HepG2 (cell line): ENCODE results near the gene ASTN2. TPM values are rescaled to one million over a fixed set of nuclear protein-coding genes. Genes with fewer than 3 reads are reported as not detected.

ENCODE experiments used
- ATAC-seq: fragments of 200-7000 bp; cut with Tn5 transposase; 3 replicates; pipeline ENCODE4 v1.9.1; 2020; ENCODE audit warnings: mild to moderate bottlenecking, moderate library complexity
- BruUV-seq: library from RNA; stranded (reverse); fragments of 400-500 nt; replicated peaks from 2 replicates; lab custom pipeline; 2021; lab: Mats Ljungman, UMichigan
- CTCF ChIA-PET: fragments of 300-600 bp; formaldehyde crosslinking; extraction: SDS; loops from one replicate; lab custom pipeline; 2021; ENCODE audit warnings: low total read pairs, inconsistent platforms, low intra/inter-chr PET ratio; lab: Yijun Ruan, JAX
- POLR2A ChIA-PET: fragments of 350-600 bp; sonication (Branson Sonifier 250); formaldehyde crosslinking; loops from one replicate; lab custom pipeline; 2020; ENCODE audit warnings: antibody characterized with exemption, inconsistent platforms; lab: Yijun Ruan, JAX
- DNase-seq: peaks from one replicate; pipeline ENCODE4 v3.0.0-alpha.2; 2015; ENCODE audit warnings: low spot score
- FAIRE-seq: peaks from 3 replicates; lab custom pipeline; 2011; peaks lifted over from hg19 to GRCh38; lab: Jason Lieb, UNC
- H2AFZ ChIP-seq: one replicate; pipeline ENCODE4 v1.6.1; 2011; ENCODE audit warnings: low read length, inconsistent platforms
- H3K27ac ChIP-seq: fragments of 300-600 bp; 3 replicates; pipeline ENCODE4 v1.8.0; 2011; ENCODE audit warnings: mixed run types, mild to moderate bottlenecking, mixed read lengths, low read length, inconsistent platforms; ENCODE audit not compliant: insufficient read depth; ENCODE audit errors: extremely low read length
- H3K27me3 ChIP-seq, 2 experiments: fragments of 200-600 bp in 1 of 2; 2 replicates in 1 of 2; 3 replicates in 1 of 2; pipeline versions ENCODE4 v1.6.0 to v1.8.0; 2011; ENCODE audit warnings: low read length in 2 of 2, mild to moderate bottlenecking in 2 of 2, moderate library complexity in 2 of 2, inconsistent platforms in 1 of 2; ENCODE audit not compliant: insufficient read depth in 2 of 2, control insufficient read depth in 1 of 2
- H3K36me3 ChIP-seq, 2 experiments: fragments of 200-600 bp in 1 of 2; replicated peaks in 1 of 2; 2 replicates in 1 of 2; 3 replicates in 1 of 2; pipeline versions ENCODE4 v1.5.1 to v1.8.0; 2011; ENCODE audit warnings: low read length in 2 of 2, inconsistent platforms in 1 of 2; ENCODE audit not compliant: insufficient read depth in 2 of 2, control insufficient read depth in 1 of 2
- H3K4me1 ChIP-seq: 2 replicates; pipeline ENCODE4 v1.5.1; 2012; ENCODE audit warnings: low read length, inconsistent platforms; ENCODE audit not compliant: insufficient read depth
- H3K4me2 ChIP-seq: 2 replicates; pipeline ENCODE4 v1.6.0; 2011; ENCODE audit warnings: low read depth, low read length, inconsistent platforms
- H3K4me3 ChIP-seq, 3 experiments: fragments of 200-600 bp in 1 of 3; sonication (generic), shearing (Covaris generic) in 1 of 3; replicated peaks in 1 of 3; 2 replicates each; pipeline ENCODE4 v1.5.1; 2011 to 2016; ENCODE audit warnings: low read length in 3 of 3, inconsistent platforms in 2 of 3, low read depth in 2 of 3, mild to moderate bottlenecking in 2 of 3, control low read depth in 1 of 3, mixed read lengths in 1 of 3; ENCODE audit not compliant: insufficient read depth in 1 of 3
- H3K79me2 ChIP-seq: one replicate; pipeline ENCODE4 v1.6.1; 2011; ENCODE audit warnings: low read length, inconsistent platforms; ENCODE audit not compliant: insufficient read depth
- H3K9ac ChIP-seq: 2 replicates; pipeline ENCODE4 v1.6.0; 2011; ENCODE audit warnings: mild to moderate bottlenecking, low read depth, low read length, inconsistent platforms; ENCODE audit not compliant: insufficient read depth
- H3K9me3 ChIP-seq: 2 replicates; pipeline ENCODE4 v1.5.1; 2012; ENCODE audit warnings: mild to moderate bottlenecking, low read length
- H4K20me1 ChIP-seq: 2 replicates; pipeline ENCODE4 v1.6.0; 2011; ENCODE audit warnings: inconsistent platforms, mild to moderate bottlenecking, low read length, moderate library complexity; ENCODE audit not compliant: insufficient read depth
- AKNA ChIP-seq: sonication (generic); formaldehyde crosslinking; IDR thresholded peaks from 2 replicates; pipeline ENCODE4 v1.4.0; 2020; ENCODE audit warnings: missing genetic modification reagents, borderline replicate concordance
- EZH2 ChIP-seq: conservative IDR thresholded peaks from 2 replicates; pipeline ENCODE4 v1.6.1; 2012; ENCODE audit warnings: mild to moderate bottlenecking, low read depth, low read length, moderate library complexity
- KDM5A ChIP-seq: fragments of 200-600 bp; sonication (generic); IDR thresholded peaks from 2 replicates; pipeline ENCODE4 v1.7.0; 2018; ENCODE audit warnings: antibody characterized with exemption, mild to moderate bottlenecking, low read length, borderline replicate concordance
- RAD21 ChIP-seq: fragments of 450-650 bp; formaldehyde crosslinking; IDR thresholded peaks from 2 replicates; pipeline ENCODE4 v1.5.0; 2020; ENCODE audit warnings: mild to moderate bottlenecking
- ZNF34 ChIP-seq: sonication (generic); formaldehyde crosslinking; IDR thresholded peaks from 2 replicates; pipeline ENCODE4 v1.4.0; 2020; ENCODE audit warnings: mild to moderate bottlenecking, missing genetic modification reagents, borderline replicate concordance
- ZNF776 ChIP-seq: sonication (generic); formaldehyde crosslinking; IDR thresholded peaks from 2 replicates; pipeline ENCODE4 v1.4.0; 2020; ENCODE audit warnings: mild to moderate bottlenecking, missing genetic modification reagents
- WGBS: methylation state at CpG from one replicate; pipeline ENCODE4 v1.1.6; 2017; ENCODE audit warnings: low lambda C conversion rate; 5-methylcytosine and 5-hydroxymethylcytosine counted together
- in situ Hi-C: cut with HindIII; loops from 2 replicates; pipeline ENCODE4 v1.10.0; 2017; ENCODE audit warnings: low pct_unique_long_range_greater_than_20kb; ENCODE audit not compliant: extremely low pct_ligation_motif_present
- intact Hi-C: fragments of 100-400 bp; cut with micrococcal nuclease; formaldehyde crosslinking; loops from one replicate; pipeline ENCODE4 v1.10.0; 2022; ENCODE audit not compliant: unreplicated experiment
- polyA plus RNA-seq, 8 experiments: library from polyadenylated mRNA; depleted of rRNA in 3 of 8; stranded (reverse) in 7 of 8; unstranded in 1 of 8; fragments of >200 nt; fragmentation: Illumina TruSeq in 4 of 8; extraction: Trizol in 4 of 8; gene quantifications; 2 replicates each; pipeline versions ENCODE4 v1.2.1 to v1.2.3, GENCODE V29; 2011 to 2016; ENCODE audit warnings: low read depth in 4 of 8, missing spikeins in 1 of 8, mixed read lengths in 1 of 8; ENCODE audit not compliant: insufficient read depth in 1 of 8
- total RNA-seq, 5 experiments: library from RNA; depleted of rRNA; stranded (reverse); fragments of >200 nt; fragmentation: Illumina TruSeq; extraction: Trizol; gene quantifications; 2 replicates each; pipeline ENCODE4 v1.2.3, GENCODE V29; 2016; ENCODE audit warnings: low read depth in 1 of 5

The ASTN2 gene
- total and polyA plus RNA-seq, 2 of the 13 experiments (the other 11 are each of a cell fraction or from before 2014, with no cell fraction given) = 5.2 to 13.5 TPM

GRCh38 chr9:116753389-116753788, 661.5 kb downstream of the ASTN2 start:
- no TSS peak for BruUV-seq
- no peaks in the 10 kb centered on the region for H3K79me2 ChIP-seq

More at GRCh38 chr9:116753389-116753788, 661.5 kb downstream of the ASTN2 start:
- no peak overlapping the region for H2AFZ ChIP-seq
- 0% methylated on average over 1 of the region's 1 CpG for WGBS
- POLR2A ChIA-PET = no interaction called here
- H3K27ac ChIP-seq = no peak overlapping the region
- no peaks in the 10 kb centered on the region for H4K20me1 ChIP-seq
- no peak for FAIRE-seq
- H3K4me2 ChIP-seq = no peak overlapping the region
- CTCF ChIA-PET = no interaction called here
- H3K9ac ChIP-seq = no peak overlapping the region
- no peak for ATAC-seq
- H3K9me3 ChIP-seq = 0 out of 2 replicates have a peak, but pooled peaks cover 4% of the 10 kb centered on the region
- H3K36me3 ChIP-seq = no peaks in the 10 kb centered on the region
- no peaks in the 10 kb centered on the region for H3K4me1 ChIP-seq
- no peak overlapping the region for H3K4me3 ChIP-seq
- TF ChIP-seq KDM5A = no peak
- TF ChIP-seq ZNF34 = no peak
- no peak for TF ChIP-seq RAD21 (CRISPR knock-in tag)
- no peak for TF ChIP-seq ZNF776 (CRISPR knock-in tag)
- no peak for TF ChIP-seq AKNA
- TF ChIP-seq EZH2 = no peak
- intact Hi-C loops (no loop called here), in situ Hi-C loops (no loop called here)
- H3K27me3 ChIP-seq = peaks cover 0 to under 1% of the 10 kb centered on the region in 2 experiments; a peak in 1 of 5 replicates
- no peak for DNase-seq
